Endothelial cell of umbilical vein (primary cell): ENCODE results near the gene LIPM. TPM values are rescaled to one million over a fixed set of nuclear protein-coding genes. Genes with fewer than 3 reads are reported as not detected.

Experiments
- BruUV-seq: library from RNA; stranded (reverse); fragments of 400-500 nt; replicated peaks from 2 replicates; lab custom pipeline; 2021; lab: Mats Ljungman, UMichigan
- CTCF ChIA-PET: fragments of 300-600, 350-600 bp; sonication (Branson Sonifier 250); formaldehyde crosslinking; loops from one replicate; lab custom pipeline; 2021; ENCODE audit warnings: antibody characterized with exemption, inconsistent platforms; lab: Charles Lee
- POLR2A ChIA-PET: fragments of 300-600, 350-600 bp; sonication (Branson Sonifier 250); formaldehyde crosslinking; loops from one replicate; lab custom pipeline; 2021; ENCODE audit warnings: antibody characterized with exemption, inconsistent platforms; lab: Charles Lee
- DNase-seq: peaks from one replicate; pipeline ENCODE4 v3.0.0-alpha.2; 2011; ENCODE audit warnings: low read depth, low spot score
- FAIRE-seq: peaks from 2 replicates; lab custom pipeline; 2011; peaks lifted over from hg19 to GRCh38; lab: Jason Lieb, UNC
- H2AFZ ChIP-seq: 2 replicates; pipeline ENCODE4 v1.6.0; 2012; ENCODE audit warnings: low read depth, low read length, control low read depth, inconsistent platforms
- H3K27ac ChIP-seq: 2 replicates; pipeline ENCODE4 v1.5.1; 2011; ENCODE audit warnings: low read depth, mild to moderate bottlenecking, control low read depth, low read length, moderate library complexity; ENCODE audit not compliant: insufficient read depth
- H3K27me3 ChIP-seq, 2 experiments: 2 replicates each; pipeline versions ENCODE4 v1.6.0 to v1.6.1; 2011; ENCODE audit warnings: low read length in 2 of 2, mixed read lengths in 1 of 2; ENCODE audit not compliant: control insufficient read depth in 2 of 2, insufficient read depth in 2 of 2
- H3K36me3 ChIP-seq, 2 experiments: 2 replicates in 1 of 2; 3 replicates in 1 of 2; pipeline ENCODE4 v1.5.1; 2011; ENCODE audit warnings: low read length in 2 of 2, mild to moderate bottlenecking in 1 of 2, moderate library complexity in 1 of 2; ENCODE audit not compliant: control insufficient read depth in 2 of 2, insufficient read depth in 2 of 2; ENCODE audit errors: extremely low read depth in 1 of 2
- H3K4me1 ChIP-seq: 3 replicates; pipeline ENCODE4 v1.5.1; 2011; ENCODE audit warnings: mild to moderate bottlenecking, low read length; ENCODE audit not compliant: control insufficient read depth, insufficient read depth; ENCODE audit errors: extremely low read depth
- H3K4me2 ChIP-seq: 2 replicates; pipeline ENCODE4 v1.6.1; 2011; ENCODE audit warnings: low read length, control low read depth, mixed read lengths; ENCODE audit not compliant: insufficient read depth
- H3K4me3 ChIP-seq, 3 experiments: fragments of 200-600 bp in 1 of 3; sonication (generic), shearing (Covaris generic) in 1 of 3; replicated peaks in 1 of 3; 2 replicates each; pipeline ENCODE4 v1.5.1; 2011 to 2016; ENCODE audit warnings: control low read depth in 3 of 3, low read length in 3 of 3, mild to moderate bottlenecking in 2 of 3, inconsistent platforms in 1 of 3, low read depth in 1 of 3, moderate library complexity in 1 of 3; ENCODE audit not compliant: insufficient read depth in 1 of 3
- H3K79me2 ChIP-seq: 2 replicates; pipeline ENCODE4 v1.6.0; 2012; ENCODE audit warnings: low read length, inconsistent platforms; ENCODE audit not compliant: control insufficient read depth, insufficient read depth
- H3K9ac ChIP-seq: replicated peaks from 2 replicates; pipeline ENCODE3; 2011; ENCODE audit warnings: low read length, control low read depth; ENCODE audit not compliant: insufficient read depth; ENCODE audit errors: extremely low read depth
- H3K9me1 ChIP-seq: replicated peaks from 3 replicates; pipeline ENCODE4 v1.6.0; 2011; ENCODE audit warnings: mild to moderate bottlenecking, low read length; ENCODE audit not compliant: control insufficient read depth, insufficient read depth; ENCODE audit errors: extremely low read depth
- H3K9me3 ChIP-seq: replicated peaks from 2 replicates; pipeline ENCODE4 v1.5.1; 2012; ENCODE audit warnings: low read length, inconsistent platforms; ENCODE audit not compliant: control insufficient read depth, insufficient read depth
- H4K20me1 ChIP-seq: replicated peaks from 2 replicates; pipeline ENCODE3; 2011; ENCODE audit warnings: mild to moderate bottlenecking, low read length; ENCODE audit not compliant: control insufficient read depth, insufficient read depth; ENCODE audit errors: extremely low read depth
- EZH2 ChIP-seq: IDR thresholded peaks from 2 replicates; pipeline ENCODE4 v1.6.1; 2012; ENCODE audit warnings: borderline replicate concordance, low read depth, mild to moderate bottlenecking, moderate library complexity, low read length, inconsistent platforms; ENCODE audit not compliant: severe bottlenecking
- FOS ChIP-seq: IDR thresholded peaks from 2 replicates; pipeline ENCODE4 v1.6.1; 2011; ENCODE audit warnings: mild to moderate bottlenecking, low read length, moderate library complexity, borderline replicate concordance; ENCODE audit not compliant: insufficient read depth
- GATA2 ChIP-seq: IDR thresholded peaks from 2 replicates; pipeline ENCODE4 v1.7.0; 2011; ENCODE audit warnings: low read depth, mild to moderate bottlenecking, moderate library complexity, mixed read lengths, low read length; ENCODE audit not compliant: insufficient read length, insufficient read depth
- JUN ChIP-seq: IDR thresholded peaks from 2 replicates; pipeline ENCODE4 v1.6.1; 2011; ENCODE audit warnings: borderline replicate concordance, low read depth; ENCODE audit not compliant: insufficient read length, insufficient read depth
- MYC ChIP-seq: IDR thresholded peaks from one replicate; pipeline ENCODE4 v1.6.1; 2011; ENCODE audit warnings: mild to moderate bottlenecking, low read depth, low read length
- POLR2A ChIP-seq: IDR thresholded peaks from 2 replicates; pipeline ENCODE4 v1.6.1; 2012; ENCODE audit warnings: low read depth, mild to moderate bottlenecking, control low read depth, low read length
- POLR2AphosphoS5 ChIP-seq: IDR thresholded peaks from 2 replicates; pipeline ENCODE4 v1.6.1; 2012; ENCODE audit warnings: low read depth, mild to moderate bottlenecking, control low read depth, low read length, moderate library complexity; ENCODE audit not compliant: insufficient read depth
- dilution Hi-C: fragments of 300-500 bp; cut with MboI; formaldehyde crosslinking; loops from one replicate; pipeline ENCODE4 v1.15.0; 2019; ENCODE audit warnings: low sequenced_read_pairs; ENCODE audit not compliant: extremely low pct_ligation_motif_present
- intact Hi-C: fragments of 100-400 bp; cut with micrococcal nuclease; formaldehyde crosslinking; loops from one replicate; pipeline ENCODE4 v1.10.0; 2022
- polyA plus RNA-seq, 4 experiments: library from polyadenylated mRNA; depleted of rRNA in 3 of 4; stranded (reverse) in 3 of 4; unstranded in 1 of 4; fragments of >200 nt; gene quantifications; 2 replicates each; pipeline versions ENCODE4 v1.2.1 to v1.2.3, GENCODE V29; 2011 to 2012; ENCODE audit warnings: missing spikeins in 1 of 4
- total RNA-seq: library from RNA; stranded (reverse); gene quantifications from 2 replicates; pipeline ENCODE4 v1.2.3, GENCODE V29; 2021
- TF ChIP-seq, protein P1 (sequence below): IDR thresholded peaks from 2 replicates; pipeline ENCODE4 v1.6.1; 2011; ENCODE audit not compliant: insufficient read depth, insufficient read length
- TF ChIP-seq, protein P2 (sequence below), 2 donors: IDR thresholded peaks; 1 replicate in 1 of 2; 2 replicates in 1 of 2; pipeline ENCODE4 v1.5.1; 2011; ENCODE audit warnings: low read length in 2 of 2, mild to moderate bottlenecking in 2 of 2, moderate library complexity in 2 of 2, control low read depth in 1 of 2, inconsistent platforms in 1 of 2, low read depth in 1 of 2; ENCODE audit not compliant: insufficient read depth in 1 of 2; ENCODE audit errors: extremely low read depth in 1 of 2

The LIPM gene
- total and polyA plus RNA-seq, 2 donors (not counting 3 experiments of a cell fraction or from before 2014, with no cell fraction given), result not detected

DNA sequence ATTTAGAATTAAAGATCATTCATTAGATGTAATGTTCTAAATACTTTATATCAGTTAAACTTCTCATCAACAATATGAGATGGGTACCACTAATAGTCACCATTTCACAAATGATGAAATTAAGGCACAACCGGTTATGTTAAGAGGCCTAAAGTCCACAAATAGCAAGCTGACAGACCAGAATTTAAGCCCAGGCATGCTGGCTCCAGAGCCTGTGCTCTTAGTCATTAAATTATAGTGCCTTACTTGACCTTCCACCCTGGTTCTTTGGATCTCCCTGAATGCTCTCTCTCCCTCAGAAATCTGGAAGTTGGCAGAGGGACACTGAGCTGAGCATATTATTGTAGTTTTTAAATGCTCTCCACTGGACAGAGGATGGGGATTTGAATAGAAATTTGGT lies 39.1 kb upstream of the LIPM start:
- H2AFZ ChIP-seq, result no peak overlapping the region
- ChIA-PET CTCF (interaction anchor here (1.2 to 1.7 kb wide), 4 partner anchors 11 to 71 kb away, joined by 3 to 7 read pairs (median 4); no protein-coding TSS in a partner anchor), POLR2A (no interaction called here)
- FAIRE-seq, result no peak
- DNase-seq, result no peak
- no peaks in the 10 kb centered on the region for H4K20me1 ChIP-seq
- H3K4me2 ChIP-seq, result no peak overlapping the region
- no peaks in the 10 kb centered on the region for H3K79me2 ChIP-seq
- no peak overlapping the region for H3K27ac ChIP-seq
- dilution Hi-C loops (no loop called here), intact Hi-C loops (no loop called here)
- no TSS peak for BruUV-seq
- TF ChIP-seq, protein P1, sequence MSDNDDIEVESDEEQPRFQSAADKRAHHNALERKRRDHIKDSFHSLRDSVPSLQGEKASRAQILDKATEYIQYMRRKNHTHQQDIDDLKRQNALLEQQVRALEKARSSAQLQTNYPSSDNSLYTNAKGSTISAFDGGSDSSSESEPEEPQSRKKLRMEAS, result no peak
- TF ChIP-seq GATA2 (no peak), EZH2 (no peak), POLR2A (no peak), FOS (no peak), JUN (no peak), POLR2AphosphoS5 (no peak), MYC (no peak)
- TF ChIP-seq, protein P2, sequence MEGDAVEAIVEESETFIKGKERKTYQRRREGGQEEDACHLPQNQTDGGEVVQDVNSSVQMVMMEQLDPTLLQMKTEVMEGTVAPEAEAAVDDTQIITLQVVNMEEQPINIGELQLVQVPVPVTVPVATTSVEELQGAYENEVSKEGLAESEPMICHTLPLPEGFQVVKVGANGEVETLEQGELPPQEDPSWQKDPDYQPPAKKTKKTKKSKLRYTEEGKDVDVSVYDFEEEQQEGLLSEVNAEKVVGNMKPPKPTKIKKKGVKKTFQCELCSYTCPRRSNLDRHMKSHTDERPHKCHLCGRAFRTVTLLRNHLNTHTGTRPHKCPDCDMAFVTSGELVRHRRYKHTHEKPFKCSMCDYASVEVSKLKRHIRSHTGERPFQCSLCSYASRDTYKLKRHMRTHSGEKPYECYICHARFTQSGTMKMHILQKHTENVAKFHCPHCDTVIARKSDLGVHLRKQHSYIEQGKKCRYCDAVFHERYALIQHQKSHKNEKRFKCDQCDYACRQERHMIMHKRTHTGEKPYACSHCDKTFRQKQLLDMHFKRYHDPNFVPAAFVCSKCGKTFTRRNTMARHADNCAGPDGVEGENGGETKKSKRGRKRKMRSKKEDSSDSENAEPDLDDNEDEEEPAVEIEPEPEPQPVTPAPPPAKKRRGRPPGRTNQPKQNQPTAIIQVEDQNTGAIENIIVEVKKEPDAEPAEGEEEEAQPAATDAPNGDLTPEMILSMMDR (IDR thresholded peaks at IDR 0.05; ENCODE audit: extremely low read depth in 1 of 2, insufficient read depth in 1 of 2, low read depth in 1 of 2, low read length in 2 of 2), result no peak
- H3K9ac ChIP-seq, result no peak overlapping the region
- H3K4me1 ChIP-seq, result no peaks in the 10 kb centered on the region
- H3K9me1 ChIP-seq, result no peaks in the 10 kb centered on the region
- no peak overlapping the region for H3K4me3 ChIP-seq
- no peaks in the 10 kb centered on the region for H3K36me3 ChIP-seq
- H3K9me3 ChIP-seq, result no peaks in the 10 kb centered on the region
- H3K27me3 ChIP-seq, result no peaks in the 10 kb centered on the region
